ENCODE results near the gene MUC5B.

DNA sequence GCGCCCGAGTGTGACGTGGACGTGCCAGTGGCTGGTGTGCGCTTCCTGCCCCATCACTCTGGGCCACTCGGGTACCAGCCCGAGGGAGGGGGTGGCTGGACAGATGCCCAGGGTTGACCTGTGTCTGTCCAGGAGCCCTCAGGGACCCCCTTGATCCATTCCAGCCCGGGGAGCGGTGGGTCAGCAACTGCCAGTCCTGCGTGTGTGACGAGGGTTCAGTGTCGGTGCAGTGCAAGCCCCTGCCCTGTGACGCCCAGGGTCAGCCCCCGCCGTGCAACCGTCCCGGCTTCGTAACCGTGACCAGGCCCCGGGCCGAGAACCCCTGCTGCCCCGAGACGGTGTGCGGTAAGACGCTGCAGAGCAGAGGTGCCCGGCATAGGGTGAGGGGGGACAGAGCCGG, 34.5 kb downstream of the MUC5B start:
- TF ChIP-seq, protein P1, sequence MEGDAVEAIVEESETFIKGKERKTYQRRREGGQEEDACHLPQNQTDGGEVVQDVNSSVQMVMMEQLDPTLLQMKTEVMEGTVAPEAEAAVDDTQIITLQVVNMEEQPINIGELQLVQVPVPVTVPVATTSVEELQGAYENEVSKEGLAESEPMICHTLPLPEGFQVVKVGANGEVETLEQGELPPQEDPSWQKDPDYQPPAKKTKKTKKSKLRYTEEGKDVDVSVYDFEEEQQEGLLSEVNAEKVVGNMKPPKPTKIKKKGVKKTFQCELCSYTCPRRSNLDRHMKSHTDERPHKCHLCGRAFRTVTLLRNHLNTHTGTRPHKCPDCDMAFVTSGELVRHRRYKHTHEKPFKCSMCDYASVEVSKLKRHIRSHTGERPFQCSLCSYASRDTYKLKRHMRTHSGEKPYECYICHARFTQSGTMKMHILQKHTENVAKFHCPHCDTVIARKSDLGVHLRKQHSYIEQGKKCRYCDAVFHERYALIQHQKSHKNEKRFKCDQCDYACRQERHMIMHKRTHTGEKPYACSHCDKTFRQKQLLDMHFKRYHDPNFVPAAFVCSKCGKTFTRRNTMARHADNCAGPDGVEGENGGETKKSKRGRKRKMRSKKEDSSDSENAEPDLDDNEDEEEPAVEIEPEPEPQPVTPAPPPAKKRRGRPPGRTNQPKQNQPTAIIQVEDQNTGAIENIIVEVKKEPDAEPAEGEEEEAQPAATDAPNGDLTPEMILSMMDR (conservative IDR thresholded peaks at IDR 0.05): no peak
- no peak for TF ChIP-seq EZH2 (IDR thresholded peaks at IDR 0.05; ENCODE audit: low read depth)

All from PC-9 (cell line).